RWPE1 (cell line): ENCODE measurements around the gene PNPO.

ENCODE experiments used
- CTCF ChIA-PET: fragments of 350-600 bp; sonication (Branson Sonifier 250); formaldehyde crosslinking; extraction: SDS; loops from one replicate; lab custom pipeline; 2021; lab: Yijun Ruan, JAX
- POLR2A ChIA-PET: fragments of 400-600 bp; formaldehyde crosslinking; extraction: SDS; loops from one replicate; lab custom pipeline; 2020; ENCODE audit warnings: antibody characterized with exemption; ENCODE audit not compliant: low non-redundant PET; lab: Yijun Ruan, JAX
- DNase-seq: peaks from one replicate; pipeline ENCODE4 v3.0.0; 2012; ENCODE audit warnings: low spot score
- H3K27ac ChIP-seq: fragments of 450-650 bp; 2 replicates; pipeline ENCODE4 v1.5.1; 2017
- CTCF ChIP-seq: fragments of 450-650 bp; conservative IDR thresholded peaks from 2 replicates; pipeline ENCODE4 v1.5.1; 2017; ENCODE audit warnings: low read depth, mild to moderate bottlenecking

The PNPO gene

GRCh38 chr17:47897561-47897960 lies 43.8 kb upstream of the PNPO start:
- ChIA-PET POLR2A (no interaction called here), CTCF (no interaction called here)
- no peak for TF ChIP-seq CTCF
- no peak overlapping the region for H3K27ac ChIP-seq
- DNase-seq = no peak

- no peak for DNase-seq
- POLR2A ChIA-PET = no interaction called here
- TF ChIP-seq CTCF = no peak
- H3K27ac ChIP-seq = no peak overlapping the region
- CTCF ChIA-PET = no interaction called here
Measured at GRCh38 chr17:47898241-47898640, 43.1 kb upstream of the PNPO start.

DNA sequence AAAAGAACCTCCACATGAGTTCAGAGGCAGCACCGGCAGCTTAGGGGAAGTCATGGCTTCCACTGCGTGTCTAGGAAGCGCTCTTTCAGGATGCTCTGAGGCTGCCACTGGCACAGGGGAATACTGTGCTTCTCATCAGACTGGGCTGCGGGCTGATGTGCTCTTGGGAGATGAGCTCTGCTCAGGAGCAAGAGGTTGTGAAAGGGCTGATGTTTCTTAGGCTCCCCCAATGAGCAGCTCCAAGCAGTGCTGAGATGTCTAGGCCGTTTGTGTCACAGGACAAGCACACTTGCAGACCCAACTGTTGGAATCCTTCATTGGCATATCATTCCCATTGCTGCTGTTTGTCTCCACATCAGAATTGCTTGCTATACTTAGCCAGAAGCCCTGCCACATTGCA lies 41.7 kb upstream of the PNPO start:
- no peak for DNase-seq
- no peak for TF ChIP-seq CTCF
- ChIA-PET POLR2A (no interaction called here), CTCF (no interaction called here)
- no peak overlapping the region for H3K27ac ChIP-seq

GRCh38 chr17:47901423-47901822 lies 39.9 kb upstream of the PNPO start:
- peak overlapping the region; percentile 10; the same call in 1 of the 2 replicates for H3K27ac ChIP-seq
- POLR2A ChIA-PET = no interaction called here
- CTCF ChIA-PET = interaction anchor here (0.7 kb wide), 1 partner anchor 35 kb away, joined by 3 read pairs; no protein-coding TSS in a partner anchor

DNA sequence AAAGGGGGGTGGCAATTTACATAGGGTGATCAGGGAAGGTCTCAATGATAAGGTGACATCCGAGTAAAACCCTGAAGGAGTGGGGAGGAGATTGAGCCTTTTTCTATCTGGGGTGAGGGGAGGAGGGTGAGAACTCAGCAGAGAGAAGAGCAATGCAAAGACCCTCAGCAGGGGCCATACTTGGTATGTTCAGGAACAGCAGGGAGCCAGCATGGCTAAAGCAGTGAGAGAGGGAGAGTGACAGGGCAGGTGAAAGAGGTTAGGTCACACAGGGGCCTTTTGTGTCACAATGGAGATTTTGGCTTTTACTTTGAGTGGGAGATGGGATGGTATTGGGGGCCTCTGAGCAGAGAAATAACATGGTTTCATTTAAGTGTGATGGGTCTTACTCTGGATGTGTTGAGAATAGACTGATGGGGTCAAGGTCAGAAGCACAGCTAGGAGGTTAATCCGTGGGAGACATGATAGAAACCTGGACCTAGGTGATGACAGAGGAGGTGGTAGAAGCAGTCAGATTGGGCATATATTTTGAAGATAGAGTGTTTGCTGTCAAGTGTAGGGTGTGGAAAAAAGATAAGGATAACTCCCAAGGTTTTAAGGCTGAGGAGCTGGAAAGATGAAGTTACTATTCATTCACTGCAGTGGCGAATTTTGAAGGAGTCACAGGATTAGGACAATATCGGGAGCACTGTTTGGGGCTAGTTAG lies 39.2 kb upstream of the PNPO start:
- ChIA-PET POLR2A (no interaction called here), CTCF (no interaction called here)
- H3K27ac ChIP-seq = no peak overlapping the region
- no peak for DNase-seq
- no peak for TF ChIP-seq CTCF

More at GRCh38 chr17:47901423-47901822, 39.9 kb upstream of the PNPO start:
- DNase-seq = no peak
- TF ChIP-seq CTCF = no peak

DNA sequence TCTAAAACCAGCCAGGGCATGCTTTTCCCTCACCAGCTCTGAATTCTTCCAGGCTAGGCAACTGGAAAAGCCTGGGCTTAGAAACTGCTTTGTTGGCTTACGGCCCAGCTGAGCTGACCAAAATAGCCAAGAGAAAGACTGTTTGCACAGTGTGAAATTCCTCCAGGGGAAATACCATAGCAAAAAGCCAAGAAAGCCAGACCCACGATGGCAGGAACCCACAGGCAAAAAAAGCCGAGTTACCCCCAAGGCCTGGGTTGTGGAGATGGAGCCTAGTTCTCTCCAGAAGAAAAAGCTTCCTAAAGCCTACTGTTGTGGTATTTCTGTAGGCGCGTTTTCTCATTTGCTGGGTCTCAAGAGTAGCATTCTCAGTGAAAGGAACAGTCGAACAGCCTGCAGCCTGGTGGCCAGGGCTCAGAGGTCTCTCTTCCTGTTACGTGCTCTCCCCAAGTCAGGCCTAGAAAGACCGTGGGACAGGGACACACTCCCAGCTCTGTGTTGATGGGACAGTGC lies 36.1 kb upstream of the PNPO start:
- DNase-seq = no peak
- TF ChIP-seq CTCF = no peak
- ChIA-PET CTCF (interaction anchor here (0.6 kb wide), 1 partner anchor 149 kb away, joined by 3 read pairs; no protein-coding TSS in a partner anchor), POLR2A (no interaction called here)
- peak overlapping the region; percentile 93 for H3K27ac ChIP-seq
